Activated T-cell treated with anti-CD3 and anti-CD28 coated beads for 48 hours (primary cell): ENCODE measurements around the gene TSPAN15.

Source experiments
- DNase-seq: peaks from one replicate; pipeline ENCODE4 v3.0.0-alpha.2; 2020; ENCODE audit warnings: low read depth

The TSPAN15 gene

GRCh38 chr10:69451209-69451783 lies at the start of gene TSPAN15:
TSPAN15 (plus strand) TSS chr10:69451465; CDS start chr10:69451595, 130 bp downstream.
- peak; percentile 78 for DNase-seq

DNA sequence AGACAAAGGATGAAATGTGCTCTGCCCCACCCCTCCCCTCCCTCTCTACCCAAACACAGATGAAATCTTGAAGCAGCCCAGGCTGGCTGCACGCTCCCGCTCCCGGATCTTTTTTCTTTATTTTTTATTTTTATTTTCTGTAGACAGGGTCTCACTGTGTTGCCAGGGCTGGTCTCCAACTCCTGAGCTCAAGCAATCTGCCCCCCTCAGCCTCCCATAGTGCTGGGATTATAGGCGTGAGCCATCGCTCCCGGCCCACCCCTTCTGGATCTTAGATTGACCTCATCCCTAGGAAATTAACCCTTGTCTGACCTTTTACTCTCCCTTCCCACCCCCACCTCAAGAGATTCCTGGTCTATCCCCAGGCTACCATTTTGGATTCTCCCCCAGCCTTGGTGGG lies 48.9 kb upstream of the TSPAN15 start:
- no peak for DNase-seq

- no peak for DNase-seq
Measured at GRCh38 chr10:69403066-69403465, 48.2 kb upstream of the TSPAN15 start.

GRCh38 chr10:69403519-69403918 lies 47.7 kb upstream of the TSPAN15 start:
- DNase-seq = no peak

DNA sequence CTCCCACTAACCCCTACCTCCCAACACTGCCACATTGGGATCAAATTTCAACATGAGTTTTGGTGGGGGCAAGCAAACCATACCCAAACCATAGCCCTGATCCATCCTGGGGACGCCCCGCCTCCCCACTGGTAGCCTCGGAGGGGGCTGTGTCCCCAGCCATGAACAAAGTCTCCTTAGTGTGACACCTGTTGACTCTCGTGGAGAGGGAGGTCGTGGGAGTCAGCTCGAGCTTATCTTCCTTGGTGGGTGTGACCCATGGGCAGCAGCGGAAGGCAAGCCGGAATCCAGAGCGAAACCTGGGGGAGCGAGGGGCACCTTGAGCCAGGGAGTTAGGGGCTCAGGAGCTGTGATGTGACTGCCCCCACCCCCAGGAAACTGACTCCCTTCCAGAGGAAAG lies 46.5 kb upstream of the TSPAN15 start:
- DNase-seq = no peak

- DNase-seq = no peak
Measured at GRCh38 chr10:69405221-69405620, 46.0 kb upstream of the TSPAN15 start.

DNA sequence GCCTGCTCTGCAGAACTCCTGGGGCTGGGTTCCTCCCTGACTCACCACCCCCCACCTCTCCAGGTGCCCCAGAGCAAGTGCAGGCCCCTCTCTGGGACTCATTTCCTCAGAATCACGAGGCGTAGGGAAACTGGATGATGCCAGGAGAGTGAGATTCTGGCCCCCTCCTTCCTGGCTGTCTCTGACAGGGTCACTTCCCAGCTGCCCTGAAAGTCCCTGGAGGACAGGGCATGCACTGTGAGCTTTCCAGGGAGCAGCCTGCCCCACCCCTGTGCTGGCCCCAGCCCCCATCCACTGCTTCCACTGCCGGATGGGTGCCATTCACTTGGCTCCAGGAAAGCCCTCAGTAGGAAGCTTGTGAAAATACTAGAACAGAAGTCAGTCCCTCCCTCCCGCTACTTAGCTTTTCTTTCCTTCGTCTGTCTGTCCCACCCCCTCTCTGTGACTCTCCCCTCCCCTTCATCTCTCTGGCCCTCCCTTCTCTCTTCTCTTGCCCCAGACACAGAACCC lies 44.9 kb upstream of the TSPAN15 start:
- DNase-seq = no peak

GRCh38 chr10:69406816-69407580 lies 44.3 kb upstream of the TSPAN15 start:
- DNase-seq = no peak

DNA sequence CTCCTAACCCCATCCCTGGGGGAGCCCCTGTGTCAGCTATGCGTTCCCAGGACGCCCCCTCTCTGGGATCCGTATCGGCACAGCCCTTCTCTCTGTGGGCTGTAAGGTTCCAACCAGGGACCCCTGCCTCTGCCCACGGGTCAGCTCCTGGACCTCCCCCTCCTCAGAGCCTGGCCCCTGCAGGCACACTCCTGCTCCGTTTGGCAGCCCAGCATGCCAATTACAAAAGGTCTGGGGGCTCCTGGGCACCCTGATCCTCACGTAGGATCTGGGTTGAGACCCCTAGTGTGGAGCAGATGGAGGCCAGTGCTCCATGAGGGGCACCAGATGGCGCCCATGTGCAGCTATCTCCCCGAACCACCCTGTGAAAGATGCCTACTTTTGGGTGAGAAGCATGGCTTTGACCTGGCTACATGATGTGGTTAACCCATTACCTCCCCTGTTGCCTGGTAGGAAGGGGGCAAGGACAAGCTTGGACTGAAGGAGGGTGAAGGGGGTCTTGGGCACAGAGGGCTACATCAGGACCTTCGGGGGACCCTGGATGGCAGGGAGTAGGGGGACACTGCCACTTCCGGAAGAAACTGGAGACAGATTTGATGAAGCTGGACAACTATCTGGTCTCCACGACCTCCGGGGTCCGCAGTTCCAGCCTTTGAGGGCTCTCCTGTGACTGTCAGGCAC lies 43.5 kb upstream of the TSPAN15 start:
- no peak for DNase-seq

DNA sequence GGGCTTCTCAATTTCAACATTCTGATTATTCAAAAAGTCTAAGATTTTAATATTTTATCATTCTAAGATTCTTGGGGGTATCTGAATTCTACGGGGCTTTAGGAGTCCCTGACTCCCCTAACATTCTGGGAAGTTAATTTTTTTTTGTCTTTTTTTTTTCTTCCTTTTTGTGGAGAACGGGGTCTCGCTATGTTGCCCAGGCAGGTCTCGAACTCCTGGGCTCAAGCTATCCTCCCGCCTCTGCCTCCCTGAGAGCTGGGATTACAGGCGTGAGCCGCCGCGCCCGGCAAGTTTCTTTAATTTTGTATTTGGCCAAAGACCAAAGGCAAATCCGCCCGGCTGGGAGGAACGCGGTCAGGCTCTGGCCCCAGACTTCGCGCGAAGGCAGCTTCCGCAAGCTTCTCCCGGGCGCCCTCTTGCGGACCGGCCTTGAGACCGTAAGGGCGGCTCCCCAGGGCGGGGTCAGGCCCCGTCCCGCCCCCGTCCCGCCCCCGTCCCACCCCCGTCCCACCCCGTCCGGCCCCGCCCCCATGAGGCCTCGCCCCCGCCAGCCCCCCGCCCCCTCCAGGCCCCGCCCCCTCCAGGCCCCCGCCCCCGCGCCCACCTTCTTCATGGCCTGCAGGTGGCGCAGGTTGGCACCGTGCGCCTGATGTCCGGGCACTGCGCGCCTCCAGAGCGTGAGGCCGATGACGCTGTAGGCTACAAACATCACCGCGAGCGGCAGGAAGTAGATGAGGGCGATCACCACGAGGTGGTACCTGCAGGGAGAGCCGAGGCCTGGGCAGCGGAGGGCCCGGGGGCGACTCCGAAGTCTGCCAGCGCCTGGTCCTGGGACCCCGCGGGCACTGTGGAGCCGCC lies 42.7 kb upstream of the TSPAN15 start:
- DNase-seq = peak; percentile 86

DNA sequence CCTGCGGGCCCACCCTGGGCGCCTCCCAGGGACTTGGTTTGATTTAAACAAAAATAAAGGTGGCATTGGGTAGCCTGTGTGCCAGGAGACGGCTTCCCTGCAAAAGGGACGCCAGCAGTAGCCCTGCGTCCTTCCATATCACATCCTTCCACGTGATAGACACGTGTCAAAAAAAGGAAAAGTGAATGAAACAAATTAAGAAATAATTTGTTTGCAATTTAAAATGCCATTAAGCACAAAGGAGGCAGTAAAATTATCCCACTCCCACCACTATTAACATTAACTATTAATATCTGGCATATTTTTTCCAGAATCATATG lies 42.1 kb upstream of the TSPAN15 start:
- DNase-seq = no peak

- no peak for DNase-seq
Measured at GRCh38 chr10:69409968-69410367, 41.3 kb upstream of the TSPAN15 start.

DNA sequence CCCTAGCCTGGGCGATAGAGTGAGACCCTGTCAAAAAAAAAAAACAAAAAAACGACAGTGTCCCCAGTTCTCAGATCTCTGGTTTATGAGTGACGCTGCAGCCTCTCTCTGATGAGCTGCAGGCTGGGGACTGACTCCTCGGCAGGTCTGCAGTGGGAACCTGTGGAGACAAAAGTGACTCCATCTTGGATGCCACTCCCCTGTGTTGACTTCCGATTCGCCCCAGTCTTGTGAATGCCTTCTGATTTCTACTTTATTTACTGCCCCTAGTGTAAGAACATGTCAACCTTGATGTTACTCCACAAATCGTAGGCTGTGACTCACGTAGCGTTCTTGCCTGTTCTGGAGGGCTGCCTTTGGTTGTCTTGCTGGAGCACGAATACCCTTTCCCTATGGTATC lies 40.8 kb upstream of the TSPAN15 start:
- DNase-seq = no peak

- no peak for DNase-seq
Measured at GRCh38 chr10:69411476-69411875, 39.8 kb upstream of the TSPAN15 start.

- DNase-seq = no peak
Measured at GRCh38 chr10:69412232-69412790, 39.0 kb upstream of the TSPAN15 start.

GRCh38 chr10:69413221-69413865 lies 37.9 kb upstream of the TSPAN15 start:
- DNase-seq = no peak

GRCh38 chr10:69414036-69415018 lies 36.9 kb upstream of the TSPAN15 start:
- DNase-seq = no peak

GRCh38 chr10:69415049-69415448 lies 36.2 kb upstream of the TSPAN15 start:
- DNase-seq = no peak

- DNase-seq = no peak
Measured at GRCh38 chr10:69415951-69416350, 35.3 kb upstream of the TSPAN15 start.

DNA sequence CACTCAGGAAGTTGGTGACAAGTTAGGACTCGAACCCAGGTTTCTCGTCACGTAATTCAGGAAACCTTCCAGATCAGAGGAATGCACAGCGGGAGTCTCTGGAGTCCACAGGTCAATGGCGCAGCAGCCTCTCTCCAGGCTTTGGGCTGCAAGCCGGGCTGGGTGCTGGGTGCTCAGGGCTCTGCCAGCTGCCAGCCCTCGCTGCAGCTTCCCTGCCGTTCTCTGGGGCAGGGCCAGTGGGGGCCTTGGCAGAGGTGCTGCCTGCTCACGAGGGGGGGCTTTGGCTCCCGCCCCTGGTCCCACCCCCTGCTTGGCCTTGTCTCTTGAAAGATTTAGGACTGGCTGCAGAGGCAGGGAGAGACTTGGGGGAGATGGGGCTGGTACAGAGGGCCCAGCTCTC lies 34.6 kb upstream of the TSPAN15 start, which contains the start of gene TACR2:
TACR2 (minus strand) TSS at position 224 of the 400 bp plus-strand sequence. CDS start 595 bp downstream, outside the sequence.
- no peak for DNase-seq
